Measurements from ENCODE around the gene EPHA2.

The EPHA2 gene

DNA sequence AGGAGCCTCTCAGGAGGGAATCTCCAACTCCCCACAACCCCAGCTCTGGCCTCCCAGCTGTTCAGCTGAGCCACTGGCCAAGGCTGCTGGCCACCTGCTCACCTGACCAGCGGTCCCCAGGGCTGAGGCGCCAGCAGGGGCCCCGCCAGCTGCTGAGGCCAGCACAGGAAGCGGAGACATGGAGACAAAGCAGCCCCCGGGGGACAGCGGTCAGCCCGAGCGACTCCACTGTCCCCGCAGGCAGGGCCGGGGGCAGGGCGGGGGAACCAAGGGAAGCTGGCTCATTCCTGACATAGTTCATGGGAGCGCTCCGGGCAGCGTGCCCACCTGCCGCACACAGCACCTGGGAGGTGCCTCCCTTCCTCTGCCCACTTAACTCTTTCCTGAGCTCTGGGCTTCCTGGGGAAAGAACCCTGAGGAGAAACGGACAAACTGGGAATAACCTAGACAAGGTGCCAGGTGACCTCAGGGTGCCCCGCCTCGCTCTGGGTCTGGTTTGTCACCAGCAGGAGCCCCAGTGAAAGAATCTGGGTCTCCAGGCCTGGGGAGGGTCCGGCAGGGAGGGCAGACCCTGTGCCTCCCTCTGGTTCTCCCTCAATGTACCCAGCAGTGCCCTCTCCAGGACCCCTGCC is 10.7 kb downstream of the EPHA2 start:
- TF ChIP-seq, protein P1, sequence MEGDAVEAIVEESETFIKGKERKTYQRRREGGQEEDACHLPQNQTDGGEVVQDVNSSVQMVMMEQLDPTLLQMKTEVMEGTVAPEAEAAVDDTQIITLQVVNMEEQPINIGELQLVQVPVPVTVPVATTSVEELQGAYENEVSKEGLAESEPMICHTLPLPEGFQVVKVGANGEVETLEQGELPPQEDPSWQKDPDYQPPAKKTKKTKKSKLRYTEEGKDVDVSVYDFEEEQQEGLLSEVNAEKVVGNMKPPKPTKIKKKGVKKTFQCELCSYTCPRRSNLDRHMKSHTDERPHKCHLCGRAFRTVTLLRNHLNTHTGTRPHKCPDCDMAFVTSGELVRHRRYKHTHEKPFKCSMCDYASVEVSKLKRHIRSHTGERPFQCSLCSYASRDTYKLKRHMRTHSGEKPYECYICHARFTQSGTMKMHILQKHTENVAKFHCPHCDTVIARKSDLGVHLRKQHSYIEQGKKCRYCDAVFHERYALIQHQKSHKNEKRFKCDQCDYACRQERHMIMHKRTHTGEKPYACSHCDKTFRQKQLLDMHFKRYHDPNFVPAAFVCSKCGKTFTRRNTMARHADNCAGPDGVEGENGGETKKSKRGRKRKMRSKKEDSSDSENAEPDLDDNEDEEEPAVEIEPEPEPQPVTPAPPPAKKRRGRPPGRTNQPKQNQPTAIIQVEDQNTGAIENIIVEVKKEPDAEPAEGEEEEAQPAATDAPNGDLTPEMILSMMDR (conservative IDR thresholded peaks at IDR 0.05), result no peak
- H3K27ac ChIP-seq, result peak overlapping the region; percentile 51; the same call in 1 of the 2 replicates

DNA sequence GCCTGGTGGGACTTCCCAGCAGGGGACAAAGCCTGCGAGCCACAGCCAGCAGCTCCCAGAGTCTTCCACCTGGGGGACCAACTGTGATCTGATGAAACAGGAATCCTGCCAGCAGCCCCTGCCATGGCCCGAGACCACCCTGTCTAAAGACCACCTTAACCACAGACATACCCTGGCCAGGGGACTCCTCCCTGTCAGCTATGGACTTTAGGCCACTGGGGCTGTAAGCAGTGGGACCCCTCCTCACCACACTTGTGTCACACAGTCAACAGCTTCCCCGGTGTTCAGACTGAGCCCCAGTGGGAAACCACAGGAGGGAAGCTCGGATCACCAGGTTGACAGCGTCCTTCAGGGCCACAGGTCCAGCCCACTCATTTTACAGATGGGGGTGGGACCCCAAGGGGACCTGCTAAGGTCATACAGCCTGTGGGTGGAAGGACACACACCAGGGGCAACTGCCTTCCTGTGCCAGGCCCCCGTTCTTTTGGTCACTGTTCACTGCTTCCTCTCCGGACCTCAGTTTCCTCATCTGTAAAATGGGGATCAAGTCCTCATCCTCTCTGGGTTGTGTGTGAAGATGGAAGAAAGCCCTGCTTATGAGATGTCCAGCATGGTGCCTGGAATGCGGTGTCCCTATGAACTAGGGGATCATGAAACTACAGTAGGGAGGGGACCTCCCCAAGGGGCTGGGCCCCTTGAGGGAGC is 11.4 kb downstream of the EPHA2 start:
- H3K27ac ChIP-seq, result peak overlapping the region; percentile 51; the same call in 1 of the 2 replicates
- TF ChIP-seq, protein P1 (conservative IDR thresholded peaks at IDR 0.05), result no peak

DNA sequence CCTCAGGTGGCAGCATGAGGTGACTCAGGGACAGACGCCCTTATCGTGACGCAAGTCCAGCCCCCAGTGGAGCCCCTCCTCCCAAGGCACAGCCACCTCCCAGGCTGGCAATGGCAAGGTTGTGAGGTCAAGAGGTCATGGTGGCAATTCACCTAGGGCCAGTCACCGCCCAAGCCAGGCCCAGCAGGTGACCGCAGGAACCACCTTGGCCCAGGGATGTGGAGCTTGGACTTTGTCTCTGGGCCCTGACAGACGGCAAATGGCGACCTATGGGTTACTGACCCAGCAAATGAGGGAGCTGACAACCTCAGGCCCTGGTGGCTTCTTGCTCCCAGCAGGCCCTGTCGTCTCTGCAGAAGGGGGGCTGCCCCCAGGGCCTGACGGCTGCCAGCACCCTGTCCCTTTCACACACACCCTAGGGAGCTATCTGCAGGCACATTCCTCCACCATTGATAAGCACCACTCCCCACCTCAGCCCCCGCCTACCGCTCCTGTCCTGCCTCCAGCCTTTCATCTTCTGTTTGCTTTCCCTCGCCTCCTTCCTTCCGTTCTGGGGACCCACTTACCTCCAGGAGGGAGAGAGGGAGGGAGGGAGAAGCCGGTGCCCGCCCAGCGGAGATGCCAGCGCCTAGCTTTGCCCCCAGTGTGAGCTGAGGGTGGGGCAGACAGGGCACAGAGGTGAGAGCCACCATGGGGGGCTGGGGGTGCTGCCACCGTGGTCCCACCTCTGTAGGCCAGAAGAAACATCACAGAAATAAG is 12.1 kb downstream of the EPHA2 start:
- no peak overlapping the region for H3K27ac ChIP-seq
- TF ChIP-seq, protein P1 (conservative IDR thresholded peaks at IDR 0.05), result no peak

DNA sequence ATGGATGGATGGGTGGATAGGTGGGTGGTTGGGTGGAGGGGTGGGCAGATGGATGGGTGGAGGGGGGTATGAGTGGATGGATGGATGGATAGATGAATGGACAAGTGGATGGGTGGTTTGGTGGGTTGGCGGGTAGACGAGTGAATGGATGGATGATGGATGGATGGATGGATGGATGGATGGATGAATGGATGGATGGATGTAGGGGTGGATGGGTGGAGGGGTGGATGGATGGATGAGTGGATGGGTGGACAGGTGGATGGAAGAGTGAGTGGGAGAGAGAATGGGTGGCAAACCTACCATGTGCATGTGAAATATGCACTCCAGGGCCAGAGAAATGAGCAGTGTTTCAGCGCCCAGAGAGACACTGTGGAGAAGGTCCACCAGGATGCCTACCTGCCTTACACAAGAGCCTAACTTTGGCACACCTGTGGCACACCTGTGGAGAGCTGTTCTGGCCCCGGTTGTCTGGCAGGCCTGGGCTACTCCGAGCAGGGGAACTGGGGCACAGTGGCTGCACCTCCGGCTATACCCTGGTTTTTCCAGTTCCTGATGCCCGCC is 12.8 kb downstream of the EPHA2 start:
- H3K27ac ChIP-seq, result no peak overlapping the region
- TF ChIP-seq, protein P1 (conservative IDR thresholded peaks at IDR 0.05), result no peak

- H3K27ac ChIP-seq, result no peak overlapping the region
- TF ChIP-seq, protein P1 (conservative IDR thresholded peaks at IDR 0.05), result no peak
Measured at GRCh38 chr1:16142383-16142995, 13.4 kb downstream of the EPHA2 start.

DNA sequence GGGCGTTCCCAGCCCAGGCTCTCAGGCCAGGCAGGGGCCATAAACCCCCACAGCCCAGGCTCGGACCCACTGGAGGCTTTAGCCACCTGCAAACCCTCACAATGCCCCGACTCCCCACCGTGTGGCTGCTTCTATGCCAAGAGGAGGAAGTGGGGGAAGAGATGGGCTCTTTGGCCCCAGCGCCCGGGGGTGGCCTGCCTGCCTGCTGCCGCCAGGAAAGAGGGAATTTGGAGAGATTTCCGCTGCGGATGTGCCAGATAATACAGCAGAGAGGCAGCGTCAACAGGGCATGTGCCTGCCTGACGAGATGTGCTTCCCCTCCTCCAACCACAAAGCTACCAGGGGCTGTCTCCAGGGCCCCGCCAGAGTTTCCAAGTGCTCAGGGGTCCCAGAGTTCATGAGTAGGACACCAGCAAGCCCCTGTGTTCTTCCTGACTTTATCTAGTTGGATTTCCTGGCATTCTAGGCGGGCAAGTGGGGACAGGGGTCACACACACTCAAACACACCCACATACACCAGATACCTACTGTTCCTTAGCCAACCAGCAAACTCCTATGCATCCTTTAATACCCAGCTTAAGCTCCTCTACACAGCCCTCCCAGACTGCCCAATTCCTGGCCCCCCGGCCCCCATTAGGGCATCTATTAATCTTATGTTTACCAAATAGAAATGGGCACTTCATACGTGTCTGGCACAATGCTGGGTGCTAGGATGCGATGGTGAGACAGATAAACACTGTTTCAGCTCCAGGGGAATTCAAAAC is 14.1 kb downstream of the EPHA2 start:
- TF ChIP-seq, protein P1 (conservative IDR thresholded peaks at IDR 0.05), result no peak
- H3K27ac ChIP-seq, result no peak overlapping the region

Data from VCaP (cell line).